Mesendoderm (in vitro differentiated cells): Measurements from ENCODE around the gene PLA2G4A.
A peak's percentile ranks its signal among the peaks of the same experiment; 100 is the strongest.

Experiments
- DNase-seq: peaks from one replicate; pipeline ENCODE4 v3.0.0; 2013
- H2AK5ac ChIP-seq: 2 replicates; pipeline ENCODE4 v1.6.1; 2013; ENCODE audit warnings: low read length, inconsistent platforms
- H2BK120ac ChIP-seq: 2 replicates; pipeline ENCODE4 v1.6.1; 2013; ENCODE audit warnings: low read depth, mild to moderate bottlenecking, low read length, moderate library complexity, mixed read lengths
- H2BK15ac ChIP-seq: replicated peaks from 2 replicates; pipeline ENCODE4 v1.6.1; 2013; ENCODE audit warnings: low read depth, mild to moderate bottlenecking, moderate library complexity
- H2BK5ac ChIP-seq: 2 replicates; pipeline ENCODE4 v1.6.1; 2013; ENCODE audit warnings: low read length, inconsistent platforms
- H3K18ac ChIP-seq: 2 replicates; pipeline ENCODE4 v1.6.1; 2013; ENCODE audit warnings: mild to moderate bottlenecking, low read length, mixed read lengths
- H3K23ac ChIP-seq: one replicate; pipeline ENCODE4 v1.6.1; 2013; ENCODE audit warnings: low read length
- H3K27ac ChIP-seq: 2 replicates; pipeline ENCODE4 v1.5.1; 2013; ENCODE audit warnings: low read depth, mild to moderate bottlenecking, inconsistent platforms, low read length, moderate library complexity
- H3K27me3 ChIP-seq: 2 replicates; pipeline ENCODE4 v1.6.1; 2013; ENCODE audit warnings: low read length, control low read depth, mild to moderate bottlenecking, inconsistent platforms; ENCODE audit not compliant: insufficient read depth, poor library complexity
- H3K36me3 ChIP-seq: 2 replicates; pipeline ENCODE4 v1.6.1; 2013; ENCODE audit warnings: low read length, inconsistent platforms; ENCODE audit not compliant: control insufficient read depth, insufficient read depth
- H3K4ac ChIP-seq: one replicate; pipeline ENCODE4 v1.6.1; 2013; ENCODE audit warnings: low read depth, mild to moderate bottlenecking, low read length, moderate library complexity
- H3K4me1 ChIP-seq: 2 replicates; pipeline ENCODE4 v1.6.1; 2013; ENCODE audit warnings: low read depth, low read length, inconsistent platforms; ENCODE audit not compliant: control insufficient read depth
- H3K4me2 ChIP-seq: 2 replicates; pipeline ENCODE4 v1.6.1; 2013; ENCODE audit warnings: low read length
- H3K4me3 ChIP-seq: 2 replicates; pipeline ENCODE4 v1.5.1; 2013; ENCODE audit warnings: mild to moderate bottlenecking, low read length
- H3K56ac ChIP-seq: one replicate; pipeline ENCODE4 v1.6.1; 2013; ENCODE audit warnings: low read length
- H3K79me1 ChIP-seq: 2 replicates; pipeline ENCODE4 v1.6.1; 2013; ENCODE audit warnings: low read length, inconsistent platforms
- H3K79me2 ChIP-seq: 2 replicates; pipeline ENCODE4 v1.6.1; 2013; ENCODE audit warnings: mild to moderate bottlenecking, low read length; ENCODE audit not compliant: control insufficient read depth, insufficient read depth
- H3K9ac ChIP-seq: 2 replicates; pipeline ENCODE4 v1.6.1; 2013; ENCODE audit warnings: low read length, inconsistent platforms
- H4K5ac ChIP-seq: one replicate; pipeline ENCODE4 v1.6.1; 2013; ENCODE audit warnings: low read length
- H4K8ac ChIP-seq: one replicate; pipeline ENCODE4 v1.6.1; 2013; ENCODE audit warnings: low read depth, mild to moderate bottlenecking, control low read depth, low read length, moderate library complexity
- WGBS: extraction: QIAGEN DNeasy Blood & Tissue Kit; methylation state at CpG from one replicate; pipeline ENCODE4 v1.1.7; 2013; ENCODE audit warnings: low lambda C conversion rate, missing lambda C conversion rate; ENCODE audit not compliant: insufficient coverage; ENCODE audit errors: extremely low coverage; 5-methylcytosine and 5-hydroxymethylcytosine counted together

Gene PLA2G4A

GRCh38 chr1:186927884-186928283 lies 99.1 kb downstream of the PLA2G4A start:
- Histone ChIP-seq H3K4me2 (no peak overlapping the region), H3K23ac (no peak overlapping the region), H3K4ac (no peak overlapping the region), H2BK5ac (no peak overlapping the region), H3K27ac (no peak overlapping the region), H3K56ac (no peak overlapping the region), H3K79me2 (no peaks in the 10 kb centered on the region), H2BK15ac (no peak overlapping the region), H2BK120ac (no peak overlapping the region), H3K27me3 (no peaks in the 10 kb centered on the region), H3K36me3 (no peaks in the 10 kb centered on the region), H3K18ac (no peak overlapping the region), H4K8ac (no peak overlapping the region), H2AK5ac (no peak overlapping the region), H4K5ac (no peak overlapping the region), H3K79me1 (no peaks in the 10 kb centered on the region), H3K4me3 (no peak overlapping the region), H3K4me1 (peaks cover 4% of the 10 kb centered on the region), H3K9ac (no peak overlapping the region)
- DNase-seq: peak; percentile 25
- WGBS: no CpG with 5 or more reads among the region's 4 CpGs

GRCh38 chr1:186930238-186930637 lies 101.5 kb downstream of the PLA2G4A start:
- no peaks in the 10 kb centered on the region for H3K27me3 ChIP-seq
- no peak overlapping the region for H3K18ac ChIP-seq
- no peak overlapping the region for H3K9ac ChIP-seq
- no peaks in the 10 kb centered on the region for H3K79me1 ChIP-seq
- no CpG with 5 or more reads among the region's 2 CpGs for whole genome bisulfite sequencing
- DNase-seq: no peak
- H2BK15ac ChIP-seq: no peak overlapping the region
- no peak overlapping the region for H2BK5ac ChIP-seq
- no peak overlapping the region for H4K5ac ChIP-seq
- H3K4me3 ChIP-seq: no peak overlapping the region
- no peak overlapping the region for H3K27ac ChIP-seq
- H3K4me1 ChIP-seq: peaks cover 4% of the 10 kb centered on the region
- H2BK120ac ChIP-seq: no peak overlapping the region
- H3K36me3 ChIP-seq: no peaks in the 10 kb centered on the region
- H4K8ac ChIP-seq: no peak overlapping the region
- H3K79me2 ChIP-seq: no peaks in the 10 kb centered on the region
- no peak overlapping the region for H3K56ac ChIP-seq
- H2AK5ac ChIP-seq: no peak overlapping the region
- no peak overlapping the region for H3K23ac ChIP-seq
- no peak overlapping the region for H3K4me2 ChIP-seq
- no peak overlapping the region for H3K4ac ChIP-seq

GRCh38 chr1:186937016-186937670 lies 108.4 kb downstream of the PLA2G4A start:
- Histone ChIP-seq H3K79me1 (no peaks in the 10 kb centered on the region), H3K27me3 (no peaks in the 10 kb centered on the region), H3K27ac (no peak overlapping the region), H4K5ac (no peak overlapping the region), H3K23ac (no peak overlapping the region), H3K9ac (no peak overlapping the region), H2AK5ac (no peak overlapping the region), H2BK15ac (no peak overlapping the region), H2BK120ac (no peak overlapping the region), H3K18ac (no peak overlapping the region), H4K8ac (no peak overlapping the region), H3K4me3 (no peak overlapping the region), H3K79me2 (no peaks in the 10 kb centered on the region), H3K4me2 (no peak overlapping the region), H3K4me1 (no peaks in the 10 kb centered on the region), H3K4ac (no peak overlapping the region), H3K36me3 (no peaks in the 10 kb centered on the region), H2BK5ac (no peak overlapping the region), H3K56ac (no peak overlapping the region)
- DNase-seq: no peak
- WGBS: no CpG with 5 or more reads among the region's 3 CpGs

- Histone ChIP-seq H3K4me2 (no peak overlapping the region), H3K27ac (no peak overlapping the region), H4K8ac (no peak overlapping the region), H2BK120ac (no peak overlapping the region), H3K36me3 (no peaks in the 10 kb centered on the region), H3K4ac (no peak overlapping the region), H3K56ac (no peak overlapping the region), H3K18ac (no peak overlapping the region), H3K79me1 (no peaks in the 10 kb centered on the region), H2BK15ac (no peak overlapping the region), H3K4me1 (no peaks in the 10 kb centered on the region), H3K4me3 (no peak overlapping the region), H2BK5ac (no peak overlapping the region), H4K5ac (no peak overlapping the region), H3K27me3 (no peaks in the 10 kb centered on the region), H3K9ac (no peak overlapping the region), H2AK5ac (no peak overlapping the region), H3K79me2 (no peaks in the 10 kb centered on the region), H3K23ac (no peak overlapping the region)
- no CpG with 5 or more reads among the region's 8 CpGs for WGBS
- peak; percentile 86 for DNase-seq
These were observed 115.3 kb downstream of the PLA2G4A start for GRCh38 chr1:186943891-186944686.

- Histone ChIP-seq H3K23ac (no peak overlapping the region), H3K27ac (no peak overlapping the region), H3K56ac (no peak overlapping the region), H3K4ac (no peak overlapping the region), H3K18ac (no peak overlapping the region), H3K27me3 (no peaks in the 10 kb centered on the region), H3K4me2 (no peak overlapping the region), H3K36me3 (no peaks in the 10 kb centered on the region), H3K79me1 (no peaks in the 10 kb centered on the region), H2BK5ac (no peak overlapping the region), H3K79me2 (no peaks in the 10 kb centered on the region), H2BK120ac (no peak overlapping the region), H4K5ac (no peak overlapping the region), H3K9ac (no peak overlapping the region), H3K4me3 (no peak overlapping the region), H3K4me1 (no peaks in the 10 kb centered on the region), H4K8ac (no peak overlapping the region), H2AK5ac (no peak overlapping the region), H2BK15ac (no peak overlapping the region)
- no peak for DNase-seq
- no CpG with 5 or more reads among the region's 4 CpGs for WGBS
These were observed 116.4 kb downstream of the PLA2G4A start for GRCh38 chr1:186945146-186945545.
